K562 (cell line): ENCODE results near the gene ABR. TPM values are rescaled to one million over a fixed set of nuclear protein-coding genes. Genes with fewer than 3 reads are reported as not detected.

Experiments used
- ATAC-seq: fragments of 200-7000 bp; cut with Tn5 transposase; 3 replicates; pipeline ENCODE4 v1.9.1; 2020; ENCODE audit warnings: moderate library complexity
- BruUV-seq: library from RNA; stranded (reverse); fragments of 400-500 nt; replicated peaks from 2 replicates; lab custom pipeline; 2021; lab: Mats Ljungman, UMichigan
- CTCF ChIA-PET: fragments of 300-600 bp; formaldehyde crosslinking; extraction: SDS; loops from one replicate; lab custom pipeline; 2021; ENCODE audit warnings: low intra/inter-chr PET ratio; lab: Yijun Ruan, JAX
- POLR2A ChIA-PET: fragments of 300-600, 350-650 bp; sonication (Branson Sonifier 250); formaldehyde crosslinking; extraction: SDS; loops from one replicate; lab custom pipeline; 2021; ENCODE audit warnings: antibody characterized with exemption, inconsistent platforms; lab: Yijun Ruan, JAX
- DNase-seq, 4 experiments: peaks; one replicate each; pipeline versions ENCODE4 v3.0.0 to v3.0.0-alpha.2; 2011 to 2018; ENCODE audit warnings: low spot score in 3 of 4, mixed read lengths in 3 of 4; ENCODE audit errors: extremely low read depth in 1 of 4
- FAIRE-seq: peaks from 2 replicates; lab custom pipeline; 2011; peaks lifted over from hg19 to GRCh38; lab: Jason Lieb, UNC
- H2AFZ ChIP-seq: 2 replicates; pipeline ENCODE4 v1.6.0; 2011; ENCODE audit warnings: low read depth, low read length, control low read depth, inconsistent platforms
- H3K27ac ChIP-seq: fragments of 200-600 bp; 3 replicates; pipeline ENCODE4 v1.8.0; 2011; ENCODE audit warnings: low read depth, mild to moderate bottlenecking, control low read depth, inconsistent platforms, low read length, moderate library complexity, mixed read lengths; ENCODE audit errors: extremely low read depth
- H3K27me3 ChIP-seq, 2 experiments: fragments of 300-600 bp in 1 of 2; 2 replicates in 1 of 2; 3 replicates in 1 of 2; pipeline versions ENCODE4 v1.6.0 to v1.8.0; 2011; ENCODE audit warnings: inconsistent platforms in 2 of 2, low read length in 2 of 2, mild to moderate bottlenecking in 1 of 2, mixed read lengths in 1 of 2, moderate library complexity in 1 of 2; ENCODE audit not compliant: control insufficient read depth in 2 of 2, insufficient read depth in 2 of 2
- H3K36me3 ChIP-seq: fragments of 300-600 bp; 3 replicates; pipeline ENCODE4 v1.8.0; 2011; ENCODE audit warnings: mild to moderate bottlenecking, low read length, inconsistent platforms; ENCODE audit not compliant: control insufficient read depth, insufficient read depth
- H3K4me1 ChIP-seq, 2 experiments: fragments of 200-600 bp in 1 of 2; replicated peaks in 1 of 2; 2 replicates in 1 of 2; 3 replicates in 1 of 2; pipeline versions ENCODE4 v1.5.1 to v1.8.0; 2011; ENCODE audit warnings: inconsistent platforms in 2 of 2, low read length in 2 of 2, mild to moderate bottlenecking in 1 of 2, mixed read lengths in 1 of 2, moderate library complexity in 1 of 2; ENCODE audit not compliant: control insufficient read depth in 2 of 2, insufficient read depth in 2 of 2
- H3K4me2 ChIP-seq: 2 replicates; pipeline ENCODE4 v1.6.1; 2011; ENCODE audit warnings: low read length, control low read depth, inconsistent platforms, mixed read lengths; ENCODE audit not compliant: insufficient read depth
- H3K4me3 ChIP-seq: fragments of 200-600 bp; sonication (generic), shearing (Covaris generic); 2 replicates; pipeline ENCODE4 v1.5.1; 2016; ENCODE audit warnings: control low read depth, inconsistent platforms
- H3K79me2 ChIP-seq: fragments of 200-600 bp; 3 replicates; pipeline ENCODE4 v1.8.0; 2011; ENCODE audit warnings: low read length, inconsistent platforms; ENCODE audit not compliant: control insufficient read depth, insufficient read depth
- H3K9ac ChIP-seq, 2 experiments: 2 replicates each; pipeline versions ENCODE4 v1.6.0 to v1.6.1; 2011; ENCODE audit warnings: low read depth in 2 of 2, low read length in 2 of 2, control low read depth in 1 of 2, inconsistent platforms in 1 of 2, mild to moderate bottlenecking in 1 of 2, mixed read lengths in 1 of 2; ENCODE audit not compliant: insufficient read depth in 1 of 2
- H3K9me1 ChIP-seq: one replicate; pipeline ENCODE4 v1.6.0; 2011; ENCODE audit warnings: inconsistent platforms, mild to moderate bottlenecking, low read length, moderate library complexity; ENCODE audit not compliant: control insufficient read depth, insufficient read depth
- H3K9me3 ChIP-seq: replicated peaks from 2 replicates; pipeline ENCODE4 v1.5.1; 2011; ENCODE audit warnings: low read depth, low read length, inconsistent platforms; ENCODE audit not compliant: control insufficient read depth, insufficient read depth
- H4K20me1 ChIP-seq: replicated peaks from 2 replicates; pipeline ENCODE4 v1.6.1; 2011; ENCODE audit warnings: low read length, inconsistent platforms, mixed read lengths; ENCODE audit not compliant: control insufficient read depth, insufficient read depth
- CHD2 ChIP-seq: IDR thresholded peaks from 2 replicates; pipeline ENCODE4 v1.6.1; 2011; ENCODE audit warnings: low read depth, low read length
- HOMEZ ChIP-seq: fragments of 250-450 bp; sonication (Bioruptor Pico); IDR thresholded peaks from 2 replicates; pipeline ENCODE4 v1.4.0; 2020; ENCODE audit warnings: mild to moderate bottlenecking, moderate library complexity
- UBTF ChIP-seq, 2 experiments: IDR thresholded peaks; 2 replicates each; pipeline ENCODE4 v1.6.1; 2012; ENCODE audit warnings: improper control_type of control experiment in 2 of 2, low read depth in 2 of 2, low read length in 2 of 2, borderline replicate concordance in 1 of 2
- ZNF583 ChIP-seq: fragments of 250-450 bp; sonication (Bioruptor Pico); IDR thresholded peaks from 2 replicates; pipeline ENCODE4 v1.4.0; 2020
- WGBS: fragments of 100-300 bp; shearing (Covaris generic); methylation state at CpG from one replicate; pipeline ENCODE4 v1.1.6; 2016; ENCODE audit warnings: low coverage, mixed read lengths; ENCODE audit not compliant: insufficient coverage; ENCODE audit errors: missing lambda C conversion rate; 5-methylcytosine and 5-hydroxymethylcytosine counted together
- in situ Hi-C: fragments of 300-500 bp; cut with MboI; formaldehyde crosslinking; loops from 4 replicates; pipeline ENCODE4 v1.15.0; 2018; ENCODE audit warnings: inconsistent platforms, mixed read lengths
- intact Hi-C: fragments of 100-400 bp; cut with micrococcal nuclease; formaldehyde crosslinking; loops from 2 replicates; pipeline ENCODE4 v1.14.2; 2022
- polyA plus RNA-seq, 8 experiments: library from polyadenylated mRNA; depleted of rRNA in 4 of 8; stranded (reverse) in 5 of 8; unstranded in 3 of 8; fragments of >200 nt; fragmentation: Nextera tagmentation in 2 of 8; fragmentation: Illumina TruSeq in 1 of 8; extraction: Ambion mirVana in 2 of 8; extraction: Trizol in 1 of 8; gene quantifications; 2 replicates each; pipeline versions ENCODE4 v1.2.1 to v1.2.3, GENCODE V29; 2011 to 2014; ENCODE audit warnings: inconsistent platforms in 1 of 8, missing spikeins in 1 of 8
- total RNA-seq, 7 experiments: library from RNA; depleted of rRNA in 6 of 7; stranded (reverse); fragments of >200 nt in 6 of 7; fragmentation: Illumina TruSeq in 2 of 7; extraction: Trizol in 2 of 7; gene quantifications; 2 replicates each; pipeline versions ENCODE4 v1.2.1 to v1.2.3, GENCODE V29; 2011 to 2021; ENCODE audit warnings: low replicate concordance in 1 of 7

ABR gene
- total and polyA plus RNA-seq, 9 of the 15 experiments (the other 6 are each of a cell fraction or from before 2014, with no cell fraction given), result 0.07 to 1.6 (median 0.37) TPM; not detected in 1

- H3K79me2 ChIP-seq, result no peaks in the 10 kb centered on the region
These were observed 69.3 kb downstream of the ABR start for GRCh38 chr17:1110541-1110861.

GRCh38 chr17:1109606-1110540 is 69.9 kb downstream of the ABR start:
- Histone ChIP-seq H3K79me2 (no peaks in the 10 kb centered on the region), H3K4me3 (no peak overlapping the region), H3K9ac (no peak overlapping the region), H3K9me1 (no peaks in the 10 kb centered on the region), H3K9me3 (no peaks in the 10 kb centered on the region), H2AFZ (no peak overlapping the region), H3K4me1 (peaks cover 0 to 10% of the 10 kb centered on the region in 2 experiments; a peak in 2 of 5 replicates), H3K36me3 (no peaks in the 10 kb centered on the region), H3K27me3 (peaks cover 6 to 21% of the 10 kb centered on the region in 2 experiments; a peak in 4 of 5 replicates), H4K20me1 (no peaks in the 10 kb centered on the region; the same call in 1 of the 2 replicates), H3K27ac (no peak overlapping the region), H3K4me2 (no peak overlapping the region)
- WGBS, result 37% methylated on average over 19 of the region's 34 CpGs
- DNase-seq (no peak), FAIRE-seq (no peak), ATAC-seq (no peak)
- POLR2A ChIA-PET, result interaction anchor here (0.7 kb wide), 1 partner anchor 122 kb away, joined by 3 read pairs; no protein-coding TSS in a partner anchor
- intact Hi-C loops (no loop called here), in situ Hi-C loops (no loop called here)
- BruUV-seq, result no TSS peak
- CTCF ChIA-PET, result no interaction called here
- TF ChIP-seq CHD2 (no peak), HOMEZ (no peak), UBTF (IDR thresholded peaks at IDR 0.05; ENCODE audit: borderline replicate concordance in 1 of 2, low read depth in 2 of 2, low read length in 2 of 2) (no peak)

More at GRCh38 chr17:1110541-1110861, 69.3 kb downstream of the ABR start:
- no peak overlapping the region for H3K27ac ChIP-seq
- H3K4me2 ChIP-seq, result no peak overlapping the region
- no TSS peak for BruUV-seq
- peaks cover 6 to 21% of the 10 kb centered on the region in 2 experiments; a peak in 4 of 5 replicates for H3K27me3 ChIP-seq
- peaks cover 3 to 15% of the 10 kb centered on the region in 2 experiments; a peak in 2 of 5 replicates for H3K4me1 ChIP-seq
- in situ Hi-C loops, result no loop called here
- H3K9me1 ChIP-seq, result no peaks in the 10 kb centered on the region
- no peak overlapping the region for H3K9ac ChIP-seq
- 0% methylated on average over 3 of the region's 3 CpGs for WGBS
- FAIRE-seq, result no peak
- no peaks in the 10 kb centered on the region for H3K9me3 ChIP-seq
- H3K36me3 ChIP-seq, result no peaks in the 10 kb centered on the region
- CTCF ChIA-PET, result no interaction called here
- no peak for DNase-seq
- no peak overlapping the region for H2AFZ ChIP-seq
- POLR2A ChIA-PET, result interaction anchor here (0.7 kb wide), 1 partner anchor 121 kb away, joined by 3 read pairs; no protein-coding TSS in a partner anchor
- no peaks in the 10 kb centered on the region; the same call in 1 of the 2 replicates for H4K20me1 ChIP-seq
- intact Hi-C loops, result no loop called here
- ATAC-seq, result no peak
- TF ChIP-seq ZNF583, result no peak
- TF ChIP-seq, all 486 proteins: peak for 0
- H3K4me3 ChIP-seq, result no peak overlapping the region
